Keratinocyte (primary cell): ENCODE results near the gene ACSL3. TPM values are rescaled to one million over a fixed set of nuclear protein-coding genes. Genes with fewer than 3 reads are reported as not detected.

Experiments
- DNase-seq: peaks from one replicate; pipeline ENCODE4 v3.0.0-alpha.2; 2011; ENCODE audit warnings: low read depth, missing footprints, low spot score
- FAIRE-seq: peaks from 2 replicates; lab custom pipeline; 2011; peaks lifted over from hg19 to GRCh38; lab: Jason Lieb, UNC
- H2AFZ ChIP-seq: 2 replicates; pipeline ENCODE4 v1.6.0; 2012; ENCODE audit warnings: low read length, control low read depth, inconsistent platforms; ENCODE audit not compliant: control insufficient read depth
- H3K27ac ChIP-seq: 2 replicates; pipeline ENCODE4 v1.5.1; 2011; ENCODE audit warnings: low read length; ENCODE audit not compliant: control insufficient read depth, insufficient read depth
- H3K27me3 ChIP-seq: 3 replicates; pipeline ENCODE4 v1.6.0; 2011; ENCODE audit warnings: low read length; ENCODE audit not compliant: control insufficient read depth, insufficient read depth; ENCODE audit errors: extremely low read depth
- H3K36me3 ChIP-seq, 2 experiments: 2 replicates in 1 of 2; 3 replicates in 1 of 2; pipeline ENCODE4 v1.5.1; 2011; ENCODE audit warnings: low read length in 2 of 2, mild to moderate bottlenecking in 1 of 2; ENCODE audit not compliant: control insufficient read depth in 2 of 2, insufficient read depth in 2 of 2; ENCODE audit errors: extremely low read depth in 1 of 2
- H3K4me1 ChIP-seq: 3 replicates; pipeline ENCODE4 v1.5.1; 2011; ENCODE audit warnings: low read length; ENCODE audit not compliant: control insufficient read depth, insufficient read depth; ENCODE audit errors: extremely low read depth
- H3K4me2 ChIP-seq: 3 replicates; pipeline ENCODE4 v1.6.0; 2011; ENCODE audit warnings: low read depth, low read length; ENCODE audit not compliant: control insufficient read depth, insufficient read depth; ENCODE audit errors: extremely low read depth
- H3K4me3 ChIP-seq, 3 experiments: fragments of 200-600 bp in 1 of 3; sonication (generic) in 1 of 3; 2 replicates in 2 of 3; 3 replicates in 1 of 3; pipeline ENCODE4 v1.5.1; 2011 to 2016; ENCODE audit warnings: low read length in 3 of 3, mild to moderate bottlenecking in 3 of 3, control low read depth in 2 of 3, inconsistent platforms in 1 of 3, low read depth in 1 of 3, mixed read lengths in 1 of 3, mixed run types in 1 of 3, moderate library complexity in 1 of 3; ENCODE audit not compliant: control insufficient read depth in 2 of 3, insufficient read depth in 2 of 3; ENCODE audit errors: extremely low read depth in 1 of 3
- H3K79me2 ChIP-seq: 2 replicates; pipeline ENCODE4 v1.6.0; 2012; ENCODE audit warnings: low read length; ENCODE audit not compliant: control insufficient read depth, insufficient read depth
- H3K9ac ChIP-seq: 3 replicates; pipeline ENCODE4 v1.6.0; 2011; ENCODE audit warnings: low read length; ENCODE audit not compliant: control insufficient read depth, insufficient read depth; ENCODE audit errors: extremely low read depth
- H3K9me1 ChIP-seq: 3 replicates; pipeline ENCODE4 v1.6.0; 2011; ENCODE audit warnings: low read length; ENCODE audit not compliant: control insufficient read depth, insufficient read depth; ENCODE audit errors: extremely low read depth
- H3K9me3 ChIP-seq: 2 replicates; pipeline ENCODE4 v1.5.1; 2012; ENCODE audit warnings: low read depth, low read length; ENCODE audit not compliant: control insufficient read depth
- H4K20me1 ChIP-seq: 3 replicates; pipeline ENCODE4 v1.6.0; 2011; ENCODE audit warnings: low read length; ENCODE audit not compliant: control insufficient read depth, insufficient read depth; ENCODE audit errors: extremely low read depth
- CTCF ChIP-seq, 3 experiments: IDR thresholded peaks in 1 of 3; conservative IDR thresholded peaks in 1 of 3; optimal IDR thresholded peaks in 1 of 3; 2 replicates in 2 of 3; 3 replicates in 1 of 3; pipeline versions ENCODE3 to v1.5.1; 2011; ENCODE audit warnings: low read length in 3 of 3, mild to moderate bottlenecking in 3 of 3, moderate library complexity in 2 of 3, control low read depth in 1 of 3, inconsistent platforms in 1 of 3; ENCODE audit not compliant: insufficient read depth in 2 of 3; ENCODE audit errors: extremely low read depth in 1 of 3
- EZH2 ChIP-seq: IDR thresholded peaks from one replicate; pipeline ENCODE4 v1.6.1; 2012; ENCODE audit warnings: inconsistent platforms, mild to moderate bottlenecking, low read length, moderate library complexity
- dilution Hi-C: fragments of 300-500 bp; cut with MboI; formaldehyde crosslinking; loops from one replicate; pipeline ENCODE4 v1.7.0; 2020; ENCODE audit warnings: low sequenced_read_pairs; ENCODE audit not compliant: extremely low pct_ligation_motif_present
- polyA plus RNA-seq, 5 experiments: library from polyadenylated mRNA; depleted of rRNA in 3 of 5; stranded (reverse) in 3 of 5; stranded (forward) in 1 of 5; unstranded in 1 of 5; fragments of >200 nt; gene quantifications; 1 replicate in 1 of 5; 2 replicates in 3 of 5; 3 replicates in 1 of 5; pipeline versions ENCODE4 v1.2.1 to v1.2.3, GENCODE V29; 2011 to 2012; ENCODE audit warnings: missing spikeins in 2 of 5, low read depth in 1 of 5, low replicate concordance in 1 of 5

Gene ACSL3
- polyA plus RNA-seq, 1 donor (not counting 4 experiments of a cell fraction or from before 2014, with no cell fraction given), result 197 TPM

DNA sequence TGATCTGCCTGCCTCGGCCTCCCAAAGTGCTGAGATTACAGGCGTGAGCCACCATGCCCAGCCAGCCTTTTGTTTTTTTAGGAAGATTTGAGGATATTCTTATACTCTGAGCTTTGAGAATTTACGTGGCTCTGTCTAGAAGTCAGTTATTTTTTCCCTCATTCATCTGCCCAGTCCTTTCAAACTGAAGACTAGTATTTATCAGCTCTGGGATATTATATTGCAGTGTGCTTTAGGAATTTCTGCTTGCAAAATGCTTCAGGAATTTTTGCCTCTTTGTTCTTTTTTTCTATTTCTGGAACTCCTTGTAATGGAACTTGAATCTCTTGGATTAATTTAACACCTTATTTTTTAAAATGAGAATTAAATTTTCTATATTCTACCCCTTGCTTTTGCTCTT lies 22.6 kb downstream of the ACSL3 start:
- H3K79me2 ChIP-seq, result peaks cover 97% of the 10 kb centered on the region
- no peak for DNase-seq
- no peak for FAIRE-seq
- H3K27ac ChIP-seq, result no peak overlapping the region
- H3K4me3 ChIP-seq, result no peak overlapping the region
- peaks cover 71% of the 10 kb centered on the region for H3K4me1 ChIP-seq
- no peak for TF ChIP-seq EZH2
- no peak for TF ChIP-seq CTCF (optimal IDR thresholded peaks at IDR 0.05 in 1 of 3, IDR thresholded peaks at IDR 0.05 in 1 of 3, conservative IDR thresholded peaks at IDR 0.05 in 1 of 3; ENCODE audit: extremely low read depth in 1 of 3, insufficient read depth in 2 of 3, low read length in 3 of 3)
- H3K9ac ChIP-seq, result no peak overlapping the region
- no peaks in the 10 kb centered on the region for H3K9me3 ChIP-seq
- peaks cover 49% of the 10 kb centered on the region for H4K20me1 ChIP-seq
- no peaks in the 10 kb centered on the region for H3K36me3 ChIP-seq
- dilution Hi-C loops, result no loop called here
- H3K4me2 ChIP-seq, result no peak overlapping the region
- H2AFZ ChIP-seq, result no peak overlapping the region
- H3K9me1 ChIP-seq, result peaks cover 9% of the 10 kb centered on the region
- no peaks in the 10 kb centered on the region for H3K27me3 ChIP-seq

GRCh38 chr2:222884114-222884771 lies 23.4 kb downstream of the ACSL3 start:
- TF ChIP-seq EZH2, result no peak
- no peak for TF ChIP-seq CTCF (optimal IDR thresholded peaks at IDR 0.05 in 1 of 3, IDR thresholded peaks at IDR 0.05 in 1 of 3, conservative IDR thresholded peaks at IDR 0.05 in 1 of 3; ENCODE audit: extremely low read depth in 1 of 3, insufficient read depth in 2 of 3, low read length in 3 of 3)
- H3K36me3 ChIP-seq, result no peaks in the 10 kb centered on the region
- dilution Hi-C loops, result no loop called here
- no peak overlapping the region for H3K4me2 ChIP-seq
- H4K20me1 ChIP-seq, result peaks cover 41% of the 10 kb centered on the region
- DNase-seq (no peak), FAIRE-seq (peak; percentile 62)
- no peak overlapping the region for H3K4me3 ChIP-seq
- H3K27ac ChIP-seq, result no peak overlapping the region
- H3K9ac ChIP-seq, result no peak overlapping the region
- H3K79me2 ChIP-seq, result peaks cover 98% of the 10 kb centered on the region
- no peak overlapping the region for H2AFZ ChIP-seq
- no peaks in the 10 kb centered on the region for H3K9me3 ChIP-seq
- H3K27me3 ChIP-seq, result no peaks in the 10 kb centered on the region
- H3K9me1 ChIP-seq, result peaks cover 7% of the 10 kb centered on the region
- H3K4me1 ChIP-seq, result peaks cover 67% of the 10 kb centered on the region
